ENCODE results near the gene TCF4. TPM values are rescaled to one million over a fixed set of nuclear protein-coding genes. Genes with fewer than 3 reads are reported as not detected.

The TCF4 gene
- total and polyA plus RNA-seq, 4 donors, result 14.3 to 356 (median 73.0) TPM

DNA sequence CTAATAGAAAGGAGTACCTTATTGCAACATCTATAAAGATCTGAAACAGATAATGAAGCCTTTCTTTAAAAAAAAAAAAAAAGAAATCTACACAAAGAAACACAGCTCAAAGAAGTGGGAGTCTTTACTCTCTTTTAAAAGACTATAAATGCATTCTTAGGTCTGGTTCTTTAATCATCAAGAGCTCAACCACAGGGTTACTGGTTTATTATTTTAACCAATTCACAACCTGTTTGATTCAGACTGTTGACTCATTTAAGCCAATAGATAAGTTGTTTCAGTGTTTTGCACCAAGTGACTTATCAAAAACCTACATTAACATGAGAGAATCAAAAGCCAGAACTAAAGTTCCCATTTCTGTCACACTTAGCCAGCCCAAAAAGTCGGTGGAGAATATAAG is 93.1 kb downstream of the TCF4 start:
- TF ChIP-seq, protein P1, sequence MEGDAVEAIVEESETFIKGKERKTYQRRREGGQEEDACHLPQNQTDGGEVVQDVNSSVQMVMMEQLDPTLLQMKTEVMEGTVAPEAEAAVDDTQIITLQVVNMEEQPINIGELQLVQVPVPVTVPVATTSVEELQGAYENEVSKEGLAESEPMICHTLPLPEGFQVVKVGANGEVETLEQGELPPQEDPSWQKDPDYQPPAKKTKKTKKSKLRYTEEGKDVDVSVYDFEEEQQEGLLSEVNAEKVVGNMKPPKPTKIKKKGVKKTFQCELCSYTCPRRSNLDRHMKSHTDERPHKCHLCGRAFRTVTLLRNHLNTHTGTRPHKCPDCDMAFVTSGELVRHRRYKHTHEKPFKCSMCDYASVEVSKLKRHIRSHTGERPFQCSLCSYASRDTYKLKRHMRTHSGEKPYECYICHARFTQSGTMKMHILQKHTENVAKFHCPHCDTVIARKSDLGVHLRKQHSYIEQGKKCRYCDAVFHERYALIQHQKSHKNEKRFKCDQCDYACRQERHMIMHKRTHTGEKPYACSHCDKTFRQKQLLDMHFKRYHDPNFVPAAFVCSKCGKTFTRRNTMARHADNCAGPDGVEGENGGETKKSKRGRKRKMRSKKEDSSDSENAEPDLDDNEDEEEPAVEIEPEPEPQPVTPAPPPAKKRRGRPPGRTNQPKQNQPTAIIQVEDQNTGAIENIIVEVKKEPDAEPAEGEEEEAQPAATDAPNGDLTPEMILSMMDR (IDR thresholded peaks at IDR 0.05; ENCODE audit: control extremely low read depth, extremely low read depth), result no peak
- 75 to 86% methylated on average over 1 of the region's 1 CpG for WGBS, 2 donors
- H3K4me1 ChIP-seq (ENCODE audit: control insufficient read depth in 5 of 5, insufficient read depth in 5 of 5, low read length in 5 of 5), result peaks cover 0 to 18% (median 5%) of the 10 kb centered on the region in 5 donors

DNA sequence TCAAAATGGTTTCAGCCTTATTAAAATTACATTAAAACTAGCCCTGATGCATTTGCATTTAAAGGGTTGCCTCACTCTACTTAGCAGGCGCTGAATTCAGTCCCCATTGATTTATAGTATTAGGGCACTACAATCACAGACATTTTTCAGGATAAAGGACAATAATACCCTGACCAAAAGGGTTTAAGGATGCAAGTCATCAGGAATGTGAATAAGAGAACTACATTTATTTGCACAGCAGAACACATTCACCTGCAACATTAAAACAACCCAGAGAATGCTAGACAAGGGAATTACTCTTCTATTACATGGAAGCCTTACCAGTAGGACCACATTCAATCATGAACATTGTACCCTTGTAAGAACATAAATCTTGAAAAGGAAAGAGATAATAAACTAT is 93.6 kb downstream of the TCF4 start:
- Histone ChIP-seq H3K27ac (ENCODE audit: low read depth in 1 of 2, low read length in 1 of 2) (no peak overlapping the region), H3K27me3 (ENCODE audit: control insufficient read depth in 3 of 3, insufficient read depth in 3 of 3, low read length in 2 of 3) (no peaks in the 10 kb centered on the region), H3K36me3 (ENCODE audit: control insufficient read depth in 4 of 4, insufficient read depth in 4 of 4, low read length in 4 of 4) (peaks cover 0 to 2% (median 0%) of the 10 kb centered on the region in 4 donors), H3K4me1 (ENCODE audit: control insufficient read depth in 5 of 5, insufficient read depth in 5 of 5, low read length in 5 of 5) (peaks cover 2 to 14% (median 4%) of the 10 kb centered on the region in 5 donors), H3K9me3 (ENCODE audit: control insufficient read depth in 4 of 4, insufficient read depth in 3 of 4, low read length in 3 of 4) (no peaks in the 10 kb centered on the region), H3K9ac (ENCODE audit: insufficient read depth in 1 of 2, low read length in 2 of 2) (no peak overlapping the region), H3K4me3 (no peak overlapping the region)
- DNase-seq (no peak), ATAC-seq (ENCODE audit: insufficient read depth, low FRiP score) (no peak)
- TF ChIP-seq, protein P1 (IDR thresholded peaks at IDR 0.05; ENCODE audit: control extremely low read depth, extremely low read depth), result no peak
- 92 to 97% methylated on average over 1 of the region's 1 CpG for WGBS, 2 donors

More for the DNA sequence above, 93.1 kb downstream of the TCF4 start:
- DNase-seq (no peak), ATAC-seq (ENCODE audit: insufficient read depth, low FRiP score) (no peak)
- Histone ChIP-seq H3K9ac (ENCODE audit: insufficient read depth in 1 of 2, low read length in 2 of 2) (no peak overlapping the region), H3K27ac (ENCODE audit: low read depth in 1 of 2, low read length in 1 of 2) (no peak overlapping the region), H3K36me3 (ENCODE audit: control insufficient read depth in 4 of 4, insufficient read depth in 4 of 4, low read length in 4 of 4) (peaks cover 0 to 2% (median 0%) of the 10 kb centered on the region in 4 donors), H3K9me3 (ENCODE audit: control insufficient read depth in 4 of 4, insufficient read depth in 3 of 4, low read length in 3 of 4) (no peaks in the 10 kb centered on the region), H3K4me3 (no peak overlapping the region), H3K27me3 (ENCODE audit: control insufficient read depth in 3 of 3, insufficient read depth in 3 of 3, low read length in 2 of 3) (no peaks in the 10 kb centered on the region)

DNA sequence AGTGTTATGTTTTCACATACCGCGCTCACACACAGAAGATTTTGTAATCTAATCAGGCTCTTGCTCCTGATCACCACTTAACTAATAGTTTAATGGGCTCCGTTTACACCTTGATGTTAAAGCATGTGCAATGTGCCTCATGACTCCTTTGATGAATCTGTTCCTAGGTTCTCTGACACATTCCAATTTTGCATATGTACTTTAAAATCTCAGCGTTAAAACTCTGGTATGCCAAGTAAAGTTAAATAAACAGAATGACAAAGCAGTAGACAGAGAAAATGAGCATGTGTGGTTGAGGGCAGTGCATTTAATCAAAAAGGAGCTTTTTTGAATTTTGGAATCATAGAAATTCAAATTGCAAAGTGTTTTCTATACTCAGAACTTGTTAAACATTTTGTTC is 96.4 kb downstream of the TCF4 start:
- no peak for ATAC-seq (ENCODE audit: insufficient read depth, low FRiP score)

More for the DNA sequence above, 96.4 kb downstream of the TCF4 start:
- no peak overlapping the region for H3K4me3 ChIP-seq
- H3K9ac ChIP-seq (ENCODE audit: insufficient read depth in 1 of 2, low read length in 2 of 2), result no peak overlapping the region
- no peaks in the 10 kb centered on the region for H3K9me3 ChIP-seq (ENCODE audit: control insufficient read depth in 4 of 4, insufficient read depth in 3 of 4, low read length in 3 of 4)
- H3K27ac ChIP-seq (ENCODE audit: low read depth in 1 of 2, low read length in 1 of 2), result no peak overlapping the region
- no peak for DNase-seq
- no peaks in the 10 kb centered on the region for H3K36me3 ChIP-seq (ENCODE audit: control insufficient read depth in 4 of 4, insufficient read depth in 4 of 4, low read length in 4 of 4)
- WGBS, 2 donors, result 69 to 80% methylated on average over 4 of the region's 4 CpGs
- TF ChIP-seq, protein P1 (IDR thresholded peaks at IDR 0.05; ENCODE audit: control extremely low read depth, extremely low read depth), result no peak
- peaks cover 0 to 28% (median 4%) of the 10 kb centered on the region in 5 donors for H3K4me1 ChIP-seq (ENCODE audit: control insufficient read depth in 5 of 5, insufficient read depth in 5 of 5, low read length in 5 of 5)
- no peaks in the 10 kb centered on the region for H3K27me3 ChIP-seq (ENCODE audit: control insufficient read depth in 3 of 3, insufficient read depth in 3 of 3, low read length in 2 of 3)

Measured in lung (tissue), 12 donors.